Activated CD4-positive, CD25-positive, alpha-beta regulatory T cell treated with anti-CD3 and anti-CD28 coated beads, Interleukin-2, amount 50 U/mL, for 72 hours (primary cell): Measurements from ENCODE around the gene ST6GALNAC6.

Source experiments
- DNase-seq: peaks from one replicate; pipeline ENCODE4 v3.0.0; 2021

Gene ST6GALNAC6

GRCh38 chr9:127931092-127931881, 31.9 kb upstream of the ST6GALNAC6 start:
- DNase-seq: no peak

GRCh38 chr9:127930231-127931091, 31.1 kb upstream of the ST6GALNAC6 start, which contains the start of gene PIP5KL1:
Gene PIP5KL1, minus strand, starts transcription at chr9:127930777. Its CDS starts 25 bp downstream, at chr9:127930752.
- peak; percentile 82 for DNase-seq

GRCh38 chr9:127929625-127929979, 30.2 kb upstream of the ST6GALNAC6 start:
- DNase-seq: no peak

- DNase-seq: no peak
These were observed 29.5 kb upstream of the ST6GALNAC6 start for GRCh38 chr9:127928676-127929624.

- DNase-seq: no peak
These were observed 28.7 kb upstream of the ST6GALNAC6 start for GRCh38 chr9:127927988-127928675.

- DNase-seq: peak; percentile 54
These were observed 28.0 kb upstream of the ST6GALNAC6 start for GRCh38 chr9:127927201-127927987.

GRCh38 chr9:127926906-127927200, 27.4 kb upstream of the ST6GALNAC6 start:
- DNase-seq: no peak

GRCh38 chr9:127925959-127926905, 26.8 kb upstream of the ST6GALNAC6 start:
- no peak for DNase-seq

- DNase-seq: no peak
These were observed 25.5 kb upstream of the ST6GALNAC6 start for GRCh38 chr9:127924736-127925444.

GRCh38 chr9:127923771-127924170, 24.4 kb upstream of the ST6GALNAC6 start:
- no peak for DNase-seq

GRCh38 chr9:127923046-127923445, 23.6 kb upstream of the ST6GALNAC6 start:
- DNase-seq: no peak

GRCh38 chr9:127921557-127922120, 22.2 kb upstream of the ST6GALNAC6 start:
- peak; percentile 87 for DNase-seq

- no peak for DNase-seq
These were observed 21.4 kb upstream of the ST6GALNAC6 start for GRCh38 chr9:127920794-127921193.

- DNase-seq: no peak
These were observed 19.9 kb upstream of the ST6GALNAC6 start for GRCh38 chr9:127919253-127919815.

GRCh38 chr9:127918183-127919107, 19.0 kb upstream of the ST6GALNAC6 start:
- no peak for DNase-seq

GRCh38 chr9:127917603-127918002, 18.2 kb upstream of the ST6GALNAC6 start:
- no peak for DNase-seq

- peak; percentile 95 for DNase-seq
These were observed 17.5 kb upstream of the ST6GALNAC6 start, which contains the start of gene ST6GALNAC4 for GRCh38 chr9:127916720-127917581. Gene ST6GALNAC4, minus strand, starts transcription at chr9:127917041. Its CDS starts 622 bp downstream, at chr9:127916419.
